MM.1S (cell line): ENCODE data around the gene AGAP1.

Experiments used
- EZH2 ChIP-seq: fragments of 300-600 bp; sonication (generic); optimal IDR thresholded peaks from 2 replicates; pipeline ENCODE3; 2017; ENCODE audit warnings: low read depth, mild to moderate bottlenecking, antibody characterized with exemption, low read length, mixed read lengths
- TF ChIP-seq, protein P1 (sequence below): fragments of 300-600 bp; sonication (generic); IDR thresholded peaks from 2 replicates; pipeline ENCODE4 v1.5.1; 2016; ENCODE audit warnings: antibody characterized with exemption, low read length, mixed read lengths

DNA sequence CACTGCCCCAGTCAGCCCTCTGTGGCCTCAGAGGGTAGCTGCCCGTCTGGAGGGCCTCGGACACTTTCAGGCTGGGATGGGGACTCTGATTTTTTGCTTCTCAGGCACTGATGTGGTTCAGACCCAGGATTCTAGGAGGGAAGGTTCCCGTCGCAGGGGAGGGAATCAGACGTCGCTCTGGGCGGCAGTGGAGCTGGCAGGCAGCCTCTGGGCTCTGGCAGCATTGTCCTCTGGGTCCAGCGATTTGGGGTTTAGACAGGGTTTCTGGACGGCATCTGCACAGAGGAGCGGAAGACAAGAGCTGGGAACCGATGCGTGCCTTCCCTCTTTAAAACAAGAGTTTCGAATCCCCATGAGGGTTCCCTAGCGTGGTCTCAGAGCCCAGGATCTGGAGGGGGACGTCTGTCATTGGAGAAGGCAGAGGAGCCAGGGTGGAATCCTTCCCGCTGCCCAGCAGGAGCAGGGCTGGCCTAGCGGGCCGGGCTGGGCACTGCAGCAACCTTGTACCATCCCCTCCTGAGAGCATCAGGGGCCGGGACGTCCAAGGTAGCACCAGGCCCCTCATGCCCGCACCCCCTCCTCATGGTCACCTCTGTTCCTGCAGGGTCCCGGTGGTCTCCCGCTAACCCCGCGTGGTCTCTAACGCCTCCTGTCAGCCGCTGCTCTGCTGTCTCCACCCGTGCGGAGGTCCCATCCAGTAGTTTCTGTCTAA lies 246.0 kb downstream of the AGAP1 start:
- TF ChIP-seq, protein P1, sequence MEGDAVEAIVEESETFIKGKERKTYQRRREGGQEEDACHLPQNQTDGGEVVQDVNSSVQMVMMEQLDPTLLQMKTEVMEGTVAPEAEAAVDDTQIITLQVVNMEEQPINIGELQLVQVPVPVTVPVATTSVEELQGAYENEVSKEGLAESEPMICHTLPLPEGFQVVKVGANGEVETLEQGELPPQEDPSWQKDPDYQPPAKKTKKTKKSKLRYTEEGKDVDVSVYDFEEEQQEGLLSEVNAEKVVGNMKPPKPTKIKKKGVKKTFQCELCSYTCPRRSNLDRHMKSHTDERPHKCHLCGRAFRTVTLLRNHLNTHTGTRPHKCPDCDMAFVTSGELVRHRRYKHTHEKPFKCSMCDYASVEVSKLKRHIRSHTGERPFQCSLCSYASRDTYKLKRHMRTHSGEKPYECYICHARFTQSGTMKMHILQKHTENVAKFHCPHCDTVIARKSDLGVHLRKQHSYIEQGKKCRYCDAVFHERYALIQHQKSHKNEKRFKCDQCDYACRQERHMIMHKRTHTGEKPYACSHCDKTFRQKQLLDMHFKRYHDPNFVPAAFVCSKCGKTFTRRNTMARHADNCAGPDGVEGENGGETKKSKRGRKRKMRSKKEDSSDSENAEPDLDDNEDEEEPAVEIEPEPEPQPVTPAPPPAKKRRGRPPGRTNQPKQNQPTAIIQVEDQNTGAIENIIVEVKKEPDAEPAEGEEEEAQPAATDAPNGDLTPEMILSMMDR = no peak
- no peak for TF ChIP-seq EZH2
